Stimulated activated CD8-positive, alpha-beta memory T cell treated with anti-CD3 and anti-CD28 coated beads, Interleukin-12 subunit alpha, Interleukin-12 subunit beta, amount 100 ng/mL, for 24 hours (primary cell): Measurements from ENCODE around the gene DAPK2.
"Not testable (repeated sequence)": the region's sequence is repeated elsewhere in the genome, so short reads cannot be mapped to it uniquely, and the experiment has no call there.

Experiments
- DNase-seq: peaks from one replicate; pipeline ENCODE4 v3.0.0-alpha.2; 2020; ENCODE audit errors: extremely low read depth

DAPK2 gene

GRCh38 chr15:63973212-63974009, 72.9 kb downstream of the DAPK2 start:
- DNase-seq, result no peak

- DNase-seq, result no peak
These were observed 73.5 kb downstream of the DAPK2 start for GRCh38 chr15:63972801-63973200.

- no peak for DNase-seq
These were observed 74.4 kb downstream of the DAPK2 start for GRCh38 chr15:63971904-63972303.

- no peak for DNase-seq
These were observed 74.9 kb downstream of the DAPK2 start for GRCh38 chr15:63971427-63971805.

GRCh38 chr15:63970621-63971426, 75.5 kb downstream of the DAPK2 start:
- no peak for DNase-seq

GRCh38 chr15:63969652-63970421, 76.4 kb downstream of the DAPK2 start:
- DNase-seq, result no peak

- DNase-seq, result no peak
These were observed 77.6 kb downstream of the DAPK2 start for GRCh38 chr15:63968700-63969099.

- DNase-seq, result no peak
These were observed 78.2 kb downstream of the DAPK2 start for GRCh38 chr15:63968122-63968524.

- no peak for DNase-seq
These were observed 78.7 kb downstream of the DAPK2 start for GRCh38 chr15:63967616-63968015.

GRCh38 chr15:63962947-63963721, 83.2 kb downstream of the DAPK2 start:
- not testable (repeated sequence) for DNase-seq

GRCh38 chr15:63953524-63953923, 92.8 kb downstream of the DAPK2 start:
- DNase-seq, result no peak

- DNase-seq, result no peak
These were observed 95.3 kb downstream of the DAPK2 start for GRCh38 chr15:63950911-63951481.

GRCh38 chr15:63948971-63949370, 97.3 kb downstream of the DAPK2 start:
- DNase-seq, result no peak

- DNase-seq, result no peak
These were observed 97.8 kb downstream of the DAPK2 start for GRCh38 chr15:63948436-63948835.

- DNase-seq, result no peak
These were observed 99.1 kb downstream of the DAPK2 start for GRCh38 chr15:63947228-63947627.

GRCh38 chr15:63946524-63947065, 99.7 kb downstream of the DAPK2 start:
- DNase-seq, result no peak

- DNase-seq, result no peak
These were observed 100.4 kb downstream of the DAPK2 start for GRCh38 chr15:63945838-63946298.

- DNase-seq, result peak; percentile 37
These were observed 101.1 kb downstream of the DAPK2 start for GRCh38 chr15:63945007-63945788.

- no peak for DNase-seq
These were observed 101.7 kb downstream of the DAPK2 start for GRCh38 chr15:63944681-63944955.
